HG02870 (cell line): Measurements from ENCODE around the gene CLCF1.
"Not testable (repeated sequence)": the region's sequence is repeated elsewhere in the genome, so short reads cannot be mapped to it uniquely, and the experiment has no call there.

Experiments used
- ATAC-seq: cut with Tn5 transposase; IDR thresholded peaks from one replicate; pipeline ENCODE4 v1.9.1; 2021; ENCODE audit warnings: mild to moderate bottlenecking, moderate library complexity; ENCODE audit not compliant: unreplicated experiment

The CLCF1 gene

GRCh38 chr11:67345247-67345919, 28.0 kb downstream of the CLCF1 start:
- ATAC-seq, result no peak

- no peak for ATAC-seq
Observed at GRCh38 chr11:67344264-67344663, 29.1 kb downstream of the CLCF1 start.

GRCh38 chr11:67337257-67337656, 36.1 kb downstream of the CLCF1 start:
- ATAC-seq, result no peak

GRCh38 chr11:67332081-67332691, 41.2 kb downstream of the CLCF1 start:
- no peak for ATAC-seq

- no peak for ATAC-seq
Observed at GRCh38 chr11:67323526-67323925, 49.9 kb downstream of the CLCF1 start.

GRCh38 chr11:67322049-67322448, 51.3 kb downstream of the CLCF1 start:
- ATAC-seq, result no peak

- no peak for ATAC-seq
Observed at GRCh38 chr11:67321313-67321871, 52.0 kb downstream of the CLCF1 start.

- no peak for ATAC-seq
Observed at GRCh38 chr11:67320691-67321090, 52.7 kb downstream of the CLCF1 start.

- no peak for ATAC-seq
Observed at GRCh38 chr11:67320011-67320410, 53.4 kb downstream of the CLCF1 start.

- ATAC-seq, result not testable (repeated sequence)
Observed at GRCh38 chr11:67318876-67319275, 54.5 kb downstream of the CLCF1 start.

- peak; percentile 9 for ATAC-seq
Observed at GRCh38 chr11:67317888-67318555, 55.4 kb downstream of the CLCF1 start.

GRCh38 chr11:67317205-67317887, 56.1 kb downstream of the CLCF1 start:
- ATAC-seq, result peak; percentile 79

- ATAC-seq, result no peak
Observed at GRCh38 chr11:67316882-67317204, 56.6 kb downstream of the CLCF1 start.

- ATAC-seq, result no peak
Observed at GRCh38 chr11:67315325-67315909, 58.0 kb downstream of the CLCF1 start.

GRCh38 chr11:67314218-67314617, 59.2 kb downstream of the CLCF1 start:
- no peak for ATAC-seq
